GM21825 (cell line): Measurements from ENCODE around the gene CELF4.

Experiments
- ATAC-seq: cut with Tn5 transposase; IDR thresholded peaks from one replicate; pipeline ENCODE4 v1.9.1; 2021; ENCODE audit warnings: mild to moderate bottlenecking, moderate library complexity; ENCODE audit not compliant: unreplicated experiment

The CELF4 gene

GRCh38 chr18:37395631-37396030 is 170.0 kb downstream of the CELF4 start:
- no peak for ATAC-seq

- ATAC-seq, result no peak
Measured at GRCh38 chr18:37395138-37395537, 170.5 kb downstream of the CELF4 start.

- ATAC-seq, result no peak
Measured at GRCh38 chr18:37394610-37394965, 171.0 kb downstream of the CELF4 start.

GRCh38 chr18:37393945-37394609 is 171.5 kb downstream of the CELF4 start:
- no peak for ATAC-seq

GRCh38 chr18:37393221-37393827 is 172.3 kb downstream of the CELF4 start:
- no peak for ATAC-seq

GRCh38 chr18:37392648-37393047 is 172.9 kb downstream of the CELF4 start:
- no peak for ATAC-seq

GRCh38 chr18:37391698-37392548 is 173.7 kb downstream of the CELF4 start:
- ATAC-seq, result peak; percentile 49

GRCh38 chr18:37391156-37391555 is 174.4 kb downstream of the CELF4 start:
- no peak for ATAC-seq

GRCh38 chr18:37390687-37391086 is 174.9 kb downstream of the CELF4 start:
- ATAC-seq, result no peak

- ATAC-seq, result no peak
Measured at GRCh38 chr18:37389684-37390368, 175.8 kb downstream of the CELF4 start.

- ATAC-seq, result no peak
Measured at GRCh38 chr18:37389041-37389440, 176.6 kb downstream of the CELF4 start.

GRCh38 chr18:37388413-37388812 is 177.2 kb downstream of the CELF4 start:
- ATAC-seq, result no peak

GRCh38 chr18:37385846-37386778 is 179.5 kb downstream of the CELF4 start:
- ATAC-seq, result no peak

- ATAC-seq, result no peak
Measured at GRCh38 chr18:37383846-37384595, 181.6 kb downstream of the CELF4 start.

- no peak for ATAC-seq
Measured at GRCh38 chr18:37383036-37383785, 182.4 kb downstream of the CELF4 start.

GRCh38 chr18:37381554-37381953 is 184.0 kb downstream of the CELF4 start:
- no peak for ATAC-seq

GRCh38 chr18:37380546-37381110 is 185.0 kb downstream of the CELF4 start:
- no peak for ATAC-seq

- ATAC-seq, result no peak
Measured at GRCh38 chr18:37378336-37379010, 187.1 kb downstream of the CELF4 start.
